Activated naive CD8-positive, alpha-beta T cell treated with anti-CD3 and anti-CD28 coated beads, Interleukin-2, amount 10 ng/mL, durations not matched to agents 7 days and 5 days (primary cell): Measurements from ENCODE around the gene DLG1. TPM values are rescaled to one million over a fixed set of nuclear protein-coding genes. Genes with fewer than 3 reads are reported as not detected.

Source experiments
- ATAC-seq: fragments of 150-1000 bp; cut with Tn5 transposase; one replicate; pipeline ENCODE4 v1.10.0; 2021; ENCODE audit warnings: low read depth, moderate library complexity
- POLR2A ChIA-PET: fragments of 350-600 bp; sonication (Branson Sonifier 250); formaldehyde crosslinking; loops from one replicate; lab custom pipeline; 2021; ENCODE audit warnings: antibody characterized with exemption; lab: Charles Lee
- DNase-seq: peaks from one replicate; pipeline ENCODE4 v3.0.0; 2021
- H3K27ac Mint-ChIP-seq: one replicate; pipeline ENCODE4 v1.8.0; 2022; ENCODE audit warnings: mild to moderate bottlenecking, mixed read lengths
- H3K27me3 Mint-ChIP-seq: one replicate; pipeline ENCODE4 v1.8.0; 2022; ENCODE audit warnings: mild to moderate bottlenecking, moderate library complexity, mixed read lengths
- H3K36me3 Mint-ChIP-seq: one replicate; pipeline ENCODE4 v1.8.0; 2021; ENCODE audit warnings: mild to moderate bottlenecking, mixed read lengths
- H3K4me1 Mint-ChIP-seq: one replicate; pipeline ENCODE4 v1.8.0; 2021; ENCODE audit warnings: mixed read lengths
- H3K4me3 Mint-ChIP-seq: one replicate; pipeline ENCODE4 v1.8.0; 2022; ENCODE audit warnings: mild to moderate bottlenecking, moderate library complexity, mixed read lengths
- H3K9me3 Mint-ChIP-seq: one replicate; pipeline ENCODE4 v1.8.0; 2021; ENCODE audit warnings: mixed read lengths
- total RNA-seq, 2 experiments: library from RNA; stranded (reverse); gene quantifications; one replicate each; pipeline ENCODE4 v1.2.3, GENCODE V29; 2021

DLG1 gene
- total RNA-seq, 2 experiments from 2014 or later: 83.4 to 86.5 TPM

GRCh38 chr3:197333901-197334639 lies 35.7 kb upstream of the DLG1 start:
- no peaks in the 10 kb centered on the region for H3K36me3 Mint-ChIP-seq
- peaks cover 3% of the 10 kb centered on the region for H3K4me1 Mint-ChIP-seq
- peaks cover 13% of the 10 kb centered on the region for H3K27me3 Mint-ChIP-seq
- DNase-seq: no peak
- POLR2A ChIA-PET: no interaction called here
- H3K27ac Mint-ChIP-seq: no peak overlapping the region
- no peak for ATAC-seq
- no peaks in the 10 kb centered on the region for H3K9me3 Mint-ChIP-seq
- no peak overlapping the region for H3K4me3 Mint-ChIP-seq

- Mint-ChIP-seq H3K27me3 (peaks cover 12% of the 10 kb centered on the region), H3K36me3 (no peaks in the 10 kb centered on the region), H3K9me3 (no peaks in the 10 kb centered on the region), H3K27ac (no peak overlapping the region), H3K4me3 (no peak overlapping the region), H3K4me1 (peaks cover 5% of the 10 kb centered on the region)
- POLR2A ChIA-PET: no interaction called here
- DNase-seq (no peak), ATAC-seq (no peak)
Observed at GRCh38 chr3:197331131-197331530, 32.7 kb upstream of the DLG1 start.

- no peak for ATAC-seq
- no peak overlapping the region for H3K4me3 Mint-ChIP-seq
- no peak overlapping the region for H3K27ac Mint-ChIP-seq
- peaks cover 5% of the 10 kb centered on the region for H3K4me1 Mint-ChIP-seq
- H3K27me3 Mint-ChIP-seq: peaks cover 14% of the 10 kb centered on the region
- no peaks in the 10 kb centered on the region for H3K36me3 Mint-ChIP-seq
- POLR2A ChIA-PET: no interaction called here
- no peak for DNase-seq
- H3K9me3 Mint-ChIP-seq: no peaks in the 10 kb centered on the region
Observed at GRCh38 chr3:197329382-197329781, 31.0 kb upstream of the DLG1 start.

GRCh38 chr3:197328198-197328597 lies 29.8 kb upstream of the DLG1 start:
- no peak overlapping the region for H3K4me3 Mint-ChIP-seq
- H3K27me3 Mint-ChIP-seq: peaks cover 14% of the 10 kb centered on the region
- POLR2A ChIA-PET: no interaction called here
- no peaks in the 10 kb centered on the region for H3K9me3 Mint-ChIP-seq
- ATAC-seq (no peak), DNase-seq (no peak)
- peaks cover 5% of the 10 kb centered on the region for H3K4me1 Mint-ChIP-seq
- no peaks in the 10 kb centered on the region for H3K36me3 Mint-ChIP-seq
- H3K27ac Mint-ChIP-seq: no peak overlapping the region

GRCh38 chr3:197327701-197328100 lies 29.3 kb upstream of the DLG1 start:
- H3K9me3 Mint-ChIP-seq: no peaks in the 10 kb centered on the region
- no peaks in the 10 kb centered on the region for H3K36me3 Mint-ChIP-seq
- DNase-seq: no peak
- POLR2A ChIA-PET: no interaction called here
- H3K27ac Mint-ChIP-seq: no peak overlapping the region
- peaks cover 5% of the 10 kb centered on the region for H3K4me1 Mint-ChIP-seq
- H3K4me3 Mint-ChIP-seq: no peak overlapping the region
- peaks cover 14% of the 10 kb centered on the region for H3K27me3 Mint-ChIP-seq
- no peak for ATAC-seq

- Mint-ChIP-seq H3K4me1 (peaks cover 5% of the 10 kb centered on the region), H3K9me3 (no peaks in the 10 kb centered on the region), H3K4me3 (no peak overlapping the region), H3K27ac (no peak overlapping the region), H3K36me3 (no peaks in the 10 kb centered on the region), H3K27me3 (peaks cover 15% of the 10 kb centered on the region)
- POLR2A ChIA-PET: no interaction called here
- ATAC-seq: no peak
- no peak for DNase-seq
Observed at GRCh38 chr3:197325773-197326172, 27.4 kb upstream of the DLG1 start.

- H3K36me3 Mint-ChIP-seq: no peaks in the 10 kb centered on the region
- POLR2A ChIA-PET: no interaction called here
- DNase-seq: no peak
- no peak overlapping the region for H3K4me3 Mint-ChIP-seq
- H3K27ac Mint-ChIP-seq: no peak overlapping the region
- H3K9me3 Mint-ChIP-seq: no peaks in the 10 kb centered on the region
- peaks cover 32% of the 10 kb centered on the region for H3K27me3 Mint-ChIP-seq
- ATAC-seq: no peak
- no peaks in the 10 kb centered on the region for H3K4me1 Mint-ChIP-seq
Observed at GRCh38 chr3:197322149-197322548, 23.7 kb upstream of the DLG1 start.

- Mint-ChIP-seq H3K4me1 (no peaks in the 10 kb centered on the region), H3K27ac (no peak overlapping the region), H3K36me3 (no peaks in the 10 kb centered on the region), H3K27me3 (peaks cover 31% of the 10 kb centered on the region), H3K9me3 (no peaks in the 10 kb centered on the region), H3K4me3 (no peak overlapping the region)
- POLR2A ChIA-PET: no interaction called here
- ATAC-seq: no peak
- no peak for DNase-seq
Observed at GRCh38 chr3:197320582-197320981, 22.2 kb upstream of the DLG1 start.

GRCh38 chr3:197317250-197317963 lies 19.0 kb upstream of the DLG1 start:
- H3K9me3 Mint-ChIP-seq: no peaks in the 10 kb centered on the region
- H3K4me3 Mint-ChIP-seq: no peak overlapping the region
- peaks cover 47% of the 10 kb centered on the region for H3K27me3 Mint-ChIP-seq
- H3K36me3 Mint-ChIP-seq: peaks cover 3% of the 10 kb centered on the region
- no peak overlapping the region for H3K27ac Mint-ChIP-seq
- no peaks in the 10 kb centered on the region for H3K4me1 Mint-ChIP-seq
- DNase-seq (no peak), ATAC-seq (no peak)
- POLR2A ChIA-PET: no interaction called here

- H3K4me3 Mint-ChIP-seq: no peak overlapping the region
- peaks cover 13% of the 10 kb centered on the region for H3K4me1 Mint-ChIP-seq
- ATAC-seq (no peak), DNase-seq (no peak)
- H3K27me3 Mint-ChIP-seq: peaks cover 24% of the 10 kb centered on the region
- H3K27ac Mint-ChIP-seq: no peak overlapping the region
- H3K36me3 Mint-ChIP-seq: peaks cover 3% of the 10 kb centered on the region
- POLR2A ChIA-PET: interaction anchor here (0.6 kb wide), 1 partner anchor 52 kb away, joined by 3 read pairs; no protein-coding TSS in a partner anchor
- H3K9me3 Mint-ChIP-seq: no peaks in the 10 kb centered on the region
Observed at GRCh38 chr3:197312431-197312830, 14.0 kb upstream of the DLG1 start.

- Mint-ChIP-seq H3K27ac (no peak overlapping the region), H3K27me3 (peaks cover 21% of the 10 kb centered on the region), H3K4me3 (no peak overlapping the region), H3K9me3 (no peaks in the 10 kb centered on the region), H3K4me1 (peaks cover 13% of the 10 kb centered on the region), H3K36me3 (peaks cover 3% of the 10 kb centered on the region)
- DNase-seq (no peak), ATAC-seq (no peak)
- POLR2A ChIA-PET: no interaction called here
Observed at GRCh38 chr3:197311591-197311990, 13.2 kb upstream of the DLG1 start.

- Mint-ChIP-seq H3K4me3 (no peak overlapping the region), H3K4me1 (peaks cover 22% of the 10 kb centered on the region), H3K27me3 (peaks cover 18% of the 10 kb centered on the region), H3K27ac (peak overlapping the region; percentile 54), H3K9me3 (no peaks in the 10 kb centered on the region), H3K36me3 (peaks cover 3% of the 10 kb centered on the region)
- ATAC-seq (no peak), DNase-seq (no peak)
- POLR2A ChIA-PET: interaction anchor here (1.2 kb wide), 1 partner anchor 11 kb away, joined by 3 read pairs; no protein-coding TSS in a partner anchor
Observed at GRCh38 chr3:197309528-197310361, 11.3 kb upstream of the DLG1 start.

GRCh38 chr3:197308591-197308990 lies 10.2 kb upstream of the DLG1 start:
- no peak for ATAC-seq

More at GRCh38 chr3:197308591-197308990, 10.2 kb upstream of the DLG1 start:
- H3K27me3 Mint-ChIP-seq: peaks cover 21% of the 10 kb centered on the region
- POLR2A ChIA-PET: interaction anchor here (1.2 kb wide), 1 partner anchor 9 kb away, joined by 3 read pairs; no protein-coding TSS in a partner anchor
- H3K27ac Mint-ChIP-seq: no peak overlapping the region
- no peak for DNase-seq
- H3K4me3 Mint-ChIP-seq: no peak overlapping the region
- H3K36me3 Mint-ChIP-seq: peaks cover 3% of the 10 kb centered on the region
- peaks cover 23% of the 10 kb centered on the region for H3K4me1 Mint-ChIP-seq
- H3K9me3 Mint-ChIP-seq: peaks cover under 1% of the 10 kb centered on the region
